Measurements from ENCODE around the gene SNU13.
"Not testable (repeated sequence)": the region's sequence is repeated elsewhere in the genome, so short reads cannot be mapped to it uniquely, and the experiment has no call there.

SNU13 gene

GRCh38 chr22:41668971-41669911, 19.4 kb downstream of the SNU13 start:
- DNase-seq (ENCODE audit: extremely low read depth, low read depth): no peak
- no peak overlapping the region for H3K4me3 ChIP-seq (replicated peaks; ENCODE audit: low read depth, low read length)
- no peak for TF ChIP-seq CTCF (IDR thresholded peaks at IDR 0.05; ENCODE audit: low read depth, low read length, missing control alignments)

- DNase-seq (ENCODE audit: extremely low read depth, low read depth): no peak
- TF ChIP-seq CTCF (IDR thresholded peaks at IDR 0.05; ENCODE audit: low read depth, low read length, missing control alignments): no peak
- H3K4me3 ChIP-seq (replicated peaks; ENCODE audit: low read depth, low read length): no peak overlapping the region
These were observed 23.7 kb downstream of the SNU13 start for GRCh38 chr22:41664951-41665350.

- no peak overlapping the region for H3K4me3 ChIP-seq (replicated peaks; ENCODE audit: low read depth, low read length)
- DNase-seq (ENCODE audit: extremely low read depth, low read depth): no peak
- TF ChIP-seq CTCF (IDR thresholded peaks at IDR 0.05; ENCODE audit: low read depth, low read length, missing control alignments): no peak
These were observed 24.2 kb downstream of the SNU13 start for GRCh38 chr22:41664490-41664889.

- not testable (repeated sequence) for DNase-seq (ENCODE audit: extremely low read depth, low read depth); H3K4me3 ChIP-seq (replicated peaks; ENCODE audit: low read depth, low read length)
These were observed 25.1 kb downstream of the SNU13 start for GRCh38 chr22:41663594-41663993.

GRCh38 chr22:41661713-41662112, 27.0 kb downstream of the SNU13 start:
- no peak overlapping the region for H3K4me3 ChIP-seq (replicated peaks; ENCODE audit: low read depth, low read length)
- DNase-seq (ENCODE audit: extremely low read depth, low read depth): no peak
- TF ChIP-seq CTCF (IDR thresholded peaks at IDR 0.05; ENCODE audit: low read depth, low read length, missing control alignments): no peak

- H3K4me3 ChIP-seq (replicated peaks; ENCODE audit: low read depth, low read length): no peak overlapping the region
- TF ChIP-seq CTCF (IDR thresholded peaks at IDR 0.05; ENCODE audit: low read depth, low read length, missing control alignments): no peak
- no peak for DNase-seq (ENCODE audit: extremely low read depth, low read depth)
These were observed 27.6 kb downstream of the SNU13 start for GRCh38 chr22:41661088-41661487.

- no peak for DNase-seq (ENCODE audit: extremely low read depth, low read depth)
- no peak overlapping the region for H3K4me3 ChIP-seq (replicated peaks; ENCODE audit: low read depth, low read length)
- no peak for TF ChIP-seq CTCF (IDR thresholded peaks at IDR 0.05; ENCODE audit: low read depth, low read length, missing control alignments)
These were observed 28.3 kb downstream of the SNU13 start for GRCh38 chr22:41660416-41660815.

Measured in HFF-Myc (cell line).